Iris pigment epithelial cell (primary cell): Measurements from ENCODE around the gene RCHY1.
A peak's percentile ranks its signal among the peaks of the same experiment; 100 is the strongest.
"Not testable (repeated sequence)": the region's sequence is repeated elsewhere in the genome, so short reads cannot be mapped to it uniquely, and the experiment has no call there.

Experiments used
- DNase-seq: peaks from one replicate; pipeline ENCODE4 v3.0.0-alpha.2; 2011; ENCODE audit warnings: low read depth

The RCHY1 gene

GRCh38 chr4:75514949-75515612 is 878 bp upstream of the RCHY1 start:
- DNase-seq: no peak

GRCh38 chr4:75513526-75514130 is 575 bp downstream of the RCHY1 start:
- DNase-seq: peak; percentile 20

GRCh38 chr4:75512386-75513211 is 1.6 kb downstream of the RCHY1 start:
- peak; percentile 56 for DNase-seq

- DNase-seq: no peak
Observed at GRCh38 chr4:75511841-75512240, 2.4 kb downstream of the RCHY1 start.

- DNase-seq: not testable (repeated sequence)
Observed at GRCh38 chr4:75509592-75509991, 4.6 kb downstream of the RCHY1 start.

- no peak for DNase-seq
Observed at GRCh38 chr4:75505630-75506029, 8.6 kb downstream of the RCHY1 start.

GRCh38 chr4:75502671-75503070 is 11.5 kb downstream of the RCHY1 start:
- no peak for DNase-seq

- DNase-seq: no peak
Observed at GRCh38 chr4:75499900-75500299, 14.3 kb downstream of the RCHY1 start.

- no peak for DNase-seq
Observed at GRCh38 chr4:75498041-75498440, 16.2 kb downstream of the RCHY1 start.

GRCh38 chr4:75497133-75497532 is 17.1 kb downstream of the RCHY1 start:
- peak; percentile 33 for DNase-seq

- no peak for DNase-seq
Observed at GRCh38 chr4:75496406-75496805, 17.8 kb downstream of the RCHY1 start.

GRCh38 chr4:75495476-75495875 is 18.7 kb downstream of the RCHY1 start:
- no peak for DNase-seq

- DNase-seq: peak; percentile 88
Observed at GRCh38 chr4:75494563-75494962, 19.6 kb downstream of the RCHY1 start.

- peak; percentile 45 for DNase-seq
Observed at GRCh38 chr4:75490155-75490554, 24.0 kb downstream of the RCHY1 start.

- no peak for DNase-seq
Observed at GRCh38 chr4:75484190-75484589, 30.0 kb downstream of the RCHY1 start.

- DNase-seq: peak; percentile 58
Observed at GRCh38 chr4:75477201-75477600, 37.0 kb downstream of the RCHY1 start.

GRCh38 chr4:75470738-75471137 is 43.5 kb downstream of the RCHY1 start:
- no peak for DNase-seq

GRCh38 chr4:75469896-75470295 is 44.3 kb downstream of the RCHY1 start:
- no peak for DNase-seq

GRCh38 chr4:75457365-75457764 is 56.8 kb downstream of the RCHY1 start:
- DNase-seq: no peak

- DNase-seq: no peak
Observed at GRCh38 chr4:75434105-75434504, 80.1 kb downstream of the RCHY1 start.

- peak; percentile 43 for DNase-seq
Observed at GRCh38 chr4:75432683-75433082, 81.5 kb downstream of the RCHY1 start.

- DNase-seq: no peak
Observed at GRCh38 chr4:75429208-75429607, 85.0 kb downstream of the RCHY1 start.
